H1 (cell line): ENCODE results near the gene ZNF154. TPM values are rescaled to one million over a fixed set of nuclear protein-coding genes. Genes with fewer than 3 reads are reported as not detected.

ENCODE experiments used
- ATF3 ChIP-seq: IDR thresholded peaks from 2 replicates; pipeline ENCODE4 v1.6.1; 2011; ENCODE audit warnings: low read depth, mild to moderate bottlenecking, low read length; ENCODE audit not compliant: insufficient read depth
- CBX5 ChIP-seq: fragments of 300-800, 300-1000 bp; sonication (generic); IDR thresholded peaks from 2 replicates; pipeline ENCODE4 v1.7.1; 2016; ENCODE audit warnings: antibody characterized with exemption, low read length, low read depth
- CHD7 ChIP-seq: fragments of 300-600 bp; sonication (generic); IDR thresholded peaks from 2 replicates; pipeline ENCODE4 v1.7.1; 2012; ENCODE audit warnings: low read length, moderate library complexity, mild to moderate bottlenecking, inconsistent platforms; ENCODE audit not compliant: insufficient replicate concordance
- EP300 ChIP-seq, 2 experiments: IDR thresholded peaks; 1 replicate in 1 of 2; 2 replicates in 1 of 2; pipeline ENCODE4 v1.6.1; 2011 to 2012; ENCODE audit warnings: low read depth in 2 of 2, low read length in 2 of 2, mild to moderate bottlenecking in 2 of 2, borderline replicate concordance in 1 of 2, inconsistent platforms in 1 of 2, moderate library complexity in 1 of 2
- MAFK ChIP-seq: IDR thresholded peaks from 2 replicates; pipeline ENCODE4 v1.6.1; 2012; ENCODE audit warnings: low read depth, mild to moderate bottlenecking, improper control_type of control experiment, low read length
- MAX ChIP-seq: IDR thresholded peaks from 2 replicates; pipeline ENCODE4 v1.6.1; 2012; ENCODE audit warnings: inconsistent platforms
- NANOG ChIP-seq: IDR thresholded peaks from 2 replicates; pipeline ENCODE4 v1.6.1; 2011; ENCODE audit warnings: low read length, low read depth, mild to moderate bottlenecking, inconsistent platforms; ENCODE audit not compliant: insufficient read depth, poor library complexity, severe bottlenecking
- PHF8 ChIP-seq: fragments of 200-600 bp; sonication (generic); conservative IDR thresholded peaks from 2 replicates; pipeline ENCODE4 v1.7.1; 2012; ENCODE audit warnings: low read depth, mild to moderate bottlenecking, inconsistent platforms, low read length, moderate library complexity
- RFX5 ChIP-seq: IDR thresholded peaks from 2 replicates; pipeline ENCODE4 v1.6.1; 2011; ENCODE audit warnings: low read depth, low read length, improper control_type of control experiment, borderline replicate concordance
- SP1 ChIP-seq: IDR thresholded peaks from 2 replicates; pipeline ENCODE4 v1.6.1; 2011; ENCODE audit warnings: low read depth, low read length
- SP2 ChIP-seq: IDR thresholded peaks from 2 replicates; pipeline ENCODE4 v1.6.1; 2012; ENCODE audit warnings: mild to moderate bottlenecking, low read length, inconsistent platforms
- polyA plus RNA-seq, 7 experiments: library from polyadenylated mRNA; depleted of rRNA in 3 of 7; stranded (reverse) in 5 of 7; unstranded in 2 of 7; fragments of >200 nt in 5 of 7; fragments of 200-250 nt in 2 of 7; gene quantifications; 1 replicate in 5 of 7; 2 replicates in 1 of 7; 4 replicates in 1 of 7; pipeline versions ENCODE4 v1.2.1 to v1.2.3, GENCODE V29; 2011 to 2013; ENCODE audit warnings: missing spikeins in 2 of 7, mixed read lengths in 2 of 7
- total RNA-seq: library from RNA; stranded (reverse); fragmentation: NEBNext Ultra II Directional; extraction: Animal tissue kit (Norgen Biotek cat#: 25700); gene quantifications from 2 replicates; pipeline ENCODE4 v1.2.1, GENCODE V29; 2021

The ZNF154 gene
- total and polyA plus RNA-seq, 2 of the 8 experiments (the other 6 are each of a cell fraction or from before 2014, with no cell fraction given), result 5.3 to 11.6 TPM

- no peak for TF ChIP-seq MAX
- TF ChIP-seq ATF3, result no peak
- no peak for TF ChIP-seq CBX5
- TF ChIP-seq EP300 (IDR thresholded peaks at IDR 0.05; ENCODE audit: borderline replicate concordance in 1 of 2, low read depth in 2 of 2, low read length in 2 of 2), result no peak
- no peak for TF ChIP-seq SP2
- TF ChIP-seq MAFK, result no peak
- TF ChIP-seq SP1, result no peak
- TF ChIP-seq PHF8, result no peak
- TF ChIP-seq CHD7, result no peak
- TF ChIP-seq NANOG, result no peak
- no peak for TF ChIP-seq RFX5
- TF ChIP-seq, all 59 proteins: peak for 0
Observed at GRCh38 chr19:57748029-57748428, 39.0 kb upstream of the ZNF154 start (continued).
